Thymus (tissue), 11 donors: ENCODE measurements around the gene NKX1-2. TPM values are rescaled to one million over a fixed set of nuclear protein-coding genes. Genes with fewer than 3 reads are reported as not detected.

Source experiments
- DNase-seq, 9 donors: peaks; one replicate each; pipeline ENCODE4 v3.0.0-alpha.2; 2013; ENCODE audit warnings: low spot score in 9 of 9, low read depth in 6 of 9, missing footprints in 1 of 9
- H3K27ac ChIP-seq, 2 donors: one replicate each; pipeline ENCODE4 v1.5.1; 2013; ENCODE audit warnings: control low read depth in 1 of 2, low read depth in 1 of 2, low read length in 1 of 2, mild to moderate bottlenecking in 1 of 2, moderate library complexity in 1 of 2
- H3K27me3 ChIP-seq, 2 donors: one replicate each; pipeline ENCODE4 v1.5.1; 2013; ENCODE audit warnings: low read length in 1 of 2; ENCODE audit not compliant: control insufficient read depth in 2 of 2, insufficient read depth in 1 of 2
- H3K36me3 ChIP-seq, 2 donors: one replicate each; pipeline ENCODE4 v1.5.1; 2013; ENCODE audit warnings: low read length in 1 of 2, mild to moderate bottlenecking in 1 of 2, moderate library complexity in 1 of 2; ENCODE audit not compliant: control insufficient read depth in 2 of 2, insufficient read depth in 2 of 2
- H3K4me1 ChIP-seq, 2 donors: one replicate each; pipeline ENCODE4 v1.5.1; 2013; ENCODE audit warnings: low read length in 2 of 2; ENCODE audit not compliant: control insufficient read depth in 2 of 2, insufficient read depth in 2 of 2
- H3K4me3 ChIP-seq, 2 donors: one replicate each; pipeline ENCODE4 v1.5.1; 2013; ENCODE audit warnings: low read length in 2 of 2, control low read depth in 1 of 2, mild to moderate bottlenecking in 1 of 2
- H3K9me3 ChIP-seq, 2 donors: one replicate each; pipeline ENCODE4 v1.5.1; 2013; ENCODE audit warnings: low read length in 1 of 2, mild to moderate bottlenecking in 1 of 2; ENCODE audit not compliant: control insufficient read depth in 2 of 2, insufficient read depth in 1 of 2
- WGBS: extraction: QIAGEN DNeasy Blood & Tissue Kit; methylation state at CpG from one replicate; pipeline ENCODE4 v1.1.7; 2013; 5-methylcytosine and 5-hydroxymethylcytosine counted together
- polyA plus RNA-seq: library from polyadenylated mRNA; stranded (reverse); fragments of 200-250 nt; gene quantifications from one replicate; pipeline ENCODE4 v1.2.3, GENCODE V29; 2013
- total RNA-seq: library from RNA; stranded (reverse); fragments of 120-200 nt; gene quantifications from one replicate; pipeline ENCODE4 v1.2.4, GENCODE V29; 2013
- donor health status: healthy.

Gene NKX1-2
- total and polyA plus RNA-seq, 2 donors = 0.05 TPM

- no peaks in the 10 kb centered on the region for H3K36me3 ChIP-seq
- H3K27ac ChIP-seq = no peak overlapping the region
- no peaks in the 10 kb centered on the region for H3K4me1 ChIP-seq
- H3K4me3 ChIP-seq = no peak overlapping the region
- H3K27me3 ChIP-seq = no peaks in the 10 kb centered on the region
- H3K9me3 ChIP-seq = no peaks in the 10 kb centered on the region
- DNase-seq = no peak
- WGBS = 95% methylated on average over 5 of the region's 5 CpGs
Observed at GRCh38 chr10:124480860-124481259, 31.0 kb upstream of the NKX1-2 start.

- Histone ChIP-seq H3K27ac (no peak overlapping the region), H3K36me3 (no peaks in the 10 kb centered on the region), H3K4me1 (no peaks in the 10 kb centered on the region), H3K9me3 (no peaks in the 10 kb centered on the region), H3K27me3 (no peaks in the 10 kb centered on the region), H3K4me3 (no peak overlapping the region)
- WGBS = 93% methylated on average over 14 of the region's 14 CpGs
- no peak for DNase-seq
Observed at GRCh38 chr10:124478515-124478914, 28.7 kb upstream of the NKX1-2 start.

GRCh38 chr10:124477614-124478363, 28.0 kb upstream of the NKX1-2 start:
- WGBS = 93% methylated on average over 11 of the region's 11 CpGs
- Histone ChIP-seq H3K36me3 (no peaks in the 10 kb centered on the region), H3K27ac (no peak overlapping the region), H3K27me3 (no peaks in the 10 kb centered on the region), H3K9me3 (no peaks in the 10 kb centered on the region), H3K4me3 (no peak overlapping the region), H3K4me1 (no peaks in the 10 kb centered on the region)
- DNase-seq = no peak

DNA sequence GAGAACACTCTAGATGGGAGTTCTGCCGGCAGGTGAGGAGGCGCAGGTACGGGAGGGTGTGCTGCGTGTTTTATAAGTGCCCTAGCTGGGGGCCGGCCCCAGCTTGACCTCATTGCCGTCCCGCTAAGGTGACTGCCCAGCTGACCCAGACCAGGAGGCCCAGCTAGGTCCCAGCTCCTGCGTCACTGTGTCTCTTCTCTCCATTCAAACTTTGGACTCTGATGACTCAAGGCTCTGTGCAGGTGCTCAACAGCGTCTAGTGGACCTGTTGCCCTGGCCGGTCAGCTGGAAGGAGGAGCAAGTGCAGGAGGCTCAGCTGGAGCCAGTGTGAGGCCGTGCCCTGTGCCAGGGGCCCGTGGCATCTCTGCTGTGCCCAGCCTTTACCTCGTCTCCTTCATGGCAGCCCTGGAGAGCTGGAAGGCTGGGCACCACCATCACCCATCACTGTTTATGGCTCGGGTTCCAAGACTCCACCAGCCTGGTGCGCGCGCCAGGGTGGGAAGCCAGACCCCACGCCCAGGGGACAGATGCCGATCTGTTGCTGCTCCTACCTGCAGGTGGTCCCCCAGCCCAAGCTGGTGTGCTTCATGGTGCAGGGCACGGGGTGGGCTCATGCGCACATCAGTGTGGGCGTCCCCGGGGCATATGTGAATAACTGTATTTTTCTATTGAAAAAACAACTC, 26.3 kb upstream of the NKX1-2 start:
- no peak for DNase-seq

GRCh38 chr10:124474514-124475070, 24.8 kb upstream of the NKX1-2 start:
- no peak for DNase-seq
- no peaks in the 10 kb centered on the region for H3K4me1 ChIP-seq
- 46% methylated on average over 9 of the region's 9 CpGs for WGBS

More for the DNA sequence above, 26.3 kb upstream of the NKX1-2 start:
- Histone ChIP-seq H3K27ac (no peak overlapping the region), H3K9me3 (no peaks in the 10 kb centered on the region), H3K36me3 (no peaks in the 10 kb centered on the region), H3K4me3 (no peak overlapping the region), H3K4me1 (no peaks in the 10 kb centered on the region), H3K27me3 (no peaks in the 10 kb centered on the region)
- 97% methylated on average over 23 of the region's 23 CpGs for whole genome bisulfite sequencing

DNA sequence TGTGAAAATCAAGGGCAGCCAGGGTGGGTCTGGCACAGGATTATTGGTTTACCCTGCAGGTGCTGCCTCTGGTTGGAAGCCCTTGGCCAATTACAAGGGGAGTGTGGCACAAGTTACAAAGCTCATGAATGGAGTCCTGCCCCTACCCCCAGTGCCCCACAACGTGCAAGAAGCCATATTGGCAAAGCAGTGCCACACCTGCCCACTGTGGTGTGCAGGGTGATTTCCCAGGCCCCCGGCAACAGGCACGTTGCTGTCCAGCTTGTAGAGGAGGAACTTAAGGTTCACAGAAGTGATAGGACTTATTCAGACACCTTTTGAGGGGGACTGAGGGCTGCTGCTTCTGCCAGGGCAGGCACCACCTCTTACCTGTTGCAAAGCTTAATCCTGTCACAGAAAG, 23.2 kb upstream of the NKX1-2 start:
- 85% methylated on average over 3 of the region's 3 CpGs for WGBS

More at GRCh38 chr10:124474514-124475070, 24.8 kb upstream of the NKX1-2 start:
- Histone ChIP-seq H3K4me3 (no peak overlapping the region), H3K36me3 (no peaks in the 10 kb centered on the region), H3K9me3 (no peaks in the 10 kb centered on the region), H3K27me3 (no peaks in the 10 kb centered on the region), H3K27ac (no peak overlapping the region)

DNA sequence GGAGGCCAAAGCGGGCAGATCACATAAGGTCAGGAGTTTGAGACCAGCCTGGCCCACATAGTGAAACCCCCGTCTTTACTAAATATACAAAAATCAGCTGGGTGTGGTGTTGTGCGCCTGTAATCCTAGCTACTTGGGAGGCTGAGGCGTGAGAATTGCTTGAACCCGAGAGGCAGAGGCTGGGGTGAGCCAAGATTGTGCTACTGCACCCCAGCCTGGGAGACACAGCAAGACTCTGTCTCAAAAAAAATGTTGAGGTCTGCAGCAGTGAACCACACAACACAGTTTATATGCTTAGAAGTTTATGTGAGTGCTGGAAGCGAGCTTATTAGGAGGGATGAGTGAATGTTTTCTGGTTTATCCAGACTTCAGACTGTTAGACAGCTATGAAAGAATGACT, 22.2 kb upstream of the NKX1-2 start:
- no peaks in the 10 kb centered on the region for H3K9me3 ChIP-seq
- 98% methylated on average over 6 of the region's 6 CpGs for WGBS
- H3K27me3 ChIP-seq = no peaks in the 10 kb centered on the region
- H3K36me3 ChIP-seq = no peaks in the 10 kb centered on the region
- no peak overlapping the region for H3K4me3 ChIP-seq
- peak in 2 of 9 donors; percentile 6 to 33 for DNase-seq
- no peak overlapping the region for H3K27ac ChIP-seq
- H3K4me1 ChIP-seq = no peaks in the 10 kb centered on the region

More for the DNA sequence above, 23.2 kb upstream of the NKX1-2 start:
- Histone ChIP-seq H3K36me3 (no peaks in the 10 kb centered on the region), H3K27me3 (no peaks in the 10 kb centered on the region), H3K27ac (no peak overlapping the region), H3K4me3 (no peak overlapping the region), H3K9me3 (no peaks in the 10 kb centered on the region), H3K4me1 (no peaks in the 10 kb centered on the region)
- DNase-seq = no peak

DNA sequence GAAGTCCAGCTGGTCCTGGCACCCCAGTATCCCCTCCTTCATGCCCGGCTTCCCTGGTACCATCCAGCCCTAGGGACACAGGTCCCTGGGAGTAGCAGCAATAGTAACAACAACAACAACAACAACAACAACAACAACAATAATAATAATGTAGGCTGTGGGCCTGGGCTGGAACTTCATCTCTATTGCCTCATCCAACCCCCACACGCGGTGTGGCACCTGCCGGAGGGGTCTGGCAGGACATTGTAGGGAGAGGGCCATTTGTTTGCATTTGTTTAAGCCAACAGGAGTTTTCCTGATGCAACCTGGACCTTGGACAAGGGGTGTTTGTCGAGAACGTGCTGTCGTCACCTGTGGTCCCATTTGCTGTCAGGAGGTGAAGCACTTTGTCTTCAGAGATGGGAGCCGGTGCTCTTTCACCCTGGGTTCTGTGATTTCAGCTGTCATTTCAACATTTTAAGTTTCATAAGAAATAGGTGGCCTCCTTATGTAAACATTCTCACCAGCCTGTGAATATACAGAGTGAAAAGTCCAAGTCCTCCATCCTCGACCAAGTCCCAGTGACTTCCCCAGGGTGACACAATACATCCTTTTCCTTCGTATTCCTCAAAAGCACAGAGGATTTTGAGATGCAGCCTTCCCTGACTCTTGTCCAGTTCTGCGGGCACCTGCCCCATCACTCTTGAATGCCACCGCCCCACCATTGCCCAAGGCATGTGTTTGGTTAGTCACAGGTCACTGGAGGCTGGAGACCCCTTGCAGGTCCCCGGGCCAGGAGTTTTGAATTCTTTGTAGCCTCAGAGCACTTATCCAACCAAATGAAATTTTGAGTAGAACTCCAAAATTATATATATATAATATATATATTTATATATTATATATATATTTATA, 21.0 kb upstream of the NKX1-2 start:
- Histone ChIP-seq H3K4me3 (no peak overlapping the region), H3K27me3 (no peaks in the 10 kb centered on the region), H3K4me1 (no peaks in the 10 kb centered on the region), H3K27ac (no peak overlapping the region), H3K36me3 (no peaks in the 10 kb centered on the region), H3K9me3 (no peaks in the 10 kb centered on the region)
- 97% methylated on average over 13 of the region's 13 CpGs for whole genome bisulfite sequencing
- DNase-seq = peak in 2 of 9 donors; percentile 8 to 45
